Right atrium auricular region (tissue), 2 donors: ENCODE data around the gene ASPM. TPM values are rescaled to one million over a fixed set of nuclear protein-coding genes. Genes with fewer than 3 reads are reported as not detected.

Source experiments
- DNase-seq: peaks from one replicate; pipeline ENCODE4 v3.0.0-alpha.2; 2019; ENCODE audit warnings: low spot score
- H3K27ac ChIP-seq, 2 donors: fragments of 200-600 bp; sonication (generic); 1 replicate in 1 of 2; 2 replicates in 1 of 2; pipeline ENCODE4 v1.5.1; 2016 to 2019
- H3K27me3 ChIP-seq, 2 donors: fragments of 200-600 bp; sonication (generic); one replicate each; pipeline versions ENCODE4 v1.5.1 to v1.6.0; 2017 to 2019
- H3K36me3 ChIP-seq: fragments of 200-600 bp; sonication (generic); one replicate; pipeline ENCODE4 v1.5.1; 2016
- H3K4me1 ChIP-seq, 2 donors: fragments of 200-600 bp; sonication (generic); one replicate each; pipeline versions ENCODE4 v1.5.1 to v1.6.0; 2017 to 2019
- H3K4me3 ChIP-seq, 2 donors: fragments of 200-600 bp; sonication (generic); 1 replicate in 1 of 2; 2 replicates in 1 of 2; pipeline ENCODE4 v1.5.1; 2017 to 2019; ENCODE audit warnings: mild to moderate bottlenecking in 1 of 2, moderate library complexity in 1 of 2
- H3K9me3 ChIP-seq, 2 donors: fragments of 200-600 bp; sonication (generic); one replicate each; pipeline ENCODE4 v1.5.1; 2019
- CTCF ChIP-seq, 2 donors: fragments of 200-600 bp; sonication (generic); IDR thresholded peaks; one replicate each; pipeline ENCODE4 v1.5.1; 2019; ENCODE audit warnings: antibody characterized with exemption in 2 of 2
- total RNA-seq, 2 donors: library from RNA; depleted of rRNA; stranded (reverse); fragments of >200 nt; gene quantifications; one replicate each; pipeline ENCODE4 v1.1.0, GENCODE V29; 2016

The ASPM gene, protein sequence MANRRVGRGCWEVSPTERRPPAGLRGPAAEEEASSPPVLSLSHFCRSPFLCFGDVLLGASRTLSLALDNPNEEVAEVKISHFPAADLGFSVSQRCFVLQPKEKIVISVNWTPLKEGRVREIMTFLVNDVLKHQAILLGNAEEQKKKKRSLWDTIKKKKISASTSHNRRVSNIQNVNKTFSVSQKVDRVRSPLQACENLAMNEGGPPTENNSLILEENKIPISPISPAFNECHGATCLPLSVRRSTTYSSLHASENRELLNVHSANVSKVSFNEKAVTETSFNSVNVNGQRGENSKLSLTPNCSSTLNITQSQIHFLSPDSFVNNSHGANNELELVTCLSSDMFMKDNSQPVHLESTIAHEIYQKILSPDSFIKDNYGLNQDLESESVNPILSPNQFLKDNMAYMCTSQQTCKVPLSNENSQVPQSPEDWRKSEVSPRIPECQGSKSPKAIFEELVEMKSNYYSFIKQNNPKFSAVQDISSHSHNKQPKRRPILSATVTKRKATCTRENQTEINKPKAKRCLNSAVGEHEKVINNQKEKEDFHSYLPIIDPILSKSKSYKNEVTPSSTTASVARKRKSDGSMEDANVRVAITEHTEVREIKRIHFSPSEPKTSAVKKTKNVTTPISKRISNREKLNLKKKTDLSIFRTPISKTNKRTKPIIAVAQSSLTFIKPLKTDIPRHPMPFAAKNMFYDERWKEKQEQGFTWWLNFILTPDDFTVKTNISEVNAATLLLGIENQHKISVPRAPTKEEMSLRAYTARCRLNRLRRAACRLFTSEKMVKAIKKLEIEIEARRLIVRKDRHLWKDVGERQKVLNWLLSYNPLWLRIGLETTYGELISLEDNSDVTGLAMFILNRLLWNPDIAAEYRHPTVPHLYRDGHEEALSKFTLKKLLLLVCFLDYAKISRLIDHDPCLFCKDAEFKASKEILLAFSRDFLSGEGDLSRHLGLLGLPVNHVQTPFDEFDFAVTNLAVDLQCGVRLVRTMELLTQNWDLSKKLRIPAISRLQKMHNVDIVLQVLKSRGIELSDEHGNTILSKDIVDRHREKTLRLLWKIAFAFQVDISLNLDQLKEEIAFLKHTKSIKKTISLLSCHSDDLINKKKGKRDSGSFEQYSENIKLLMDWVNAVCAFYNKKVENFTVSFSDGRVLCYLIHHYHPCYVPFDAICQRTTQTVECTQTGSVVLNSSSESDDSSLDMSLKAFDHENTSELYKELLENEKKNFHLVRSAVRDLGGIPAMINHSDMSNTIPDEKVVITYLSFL (N-terminal part only)
- 1 to 10 TPM in 1 of 2 donors, under 1 TPM in 1; 0.20 to 2.4 TPM for total RNA-seq

DNA sequence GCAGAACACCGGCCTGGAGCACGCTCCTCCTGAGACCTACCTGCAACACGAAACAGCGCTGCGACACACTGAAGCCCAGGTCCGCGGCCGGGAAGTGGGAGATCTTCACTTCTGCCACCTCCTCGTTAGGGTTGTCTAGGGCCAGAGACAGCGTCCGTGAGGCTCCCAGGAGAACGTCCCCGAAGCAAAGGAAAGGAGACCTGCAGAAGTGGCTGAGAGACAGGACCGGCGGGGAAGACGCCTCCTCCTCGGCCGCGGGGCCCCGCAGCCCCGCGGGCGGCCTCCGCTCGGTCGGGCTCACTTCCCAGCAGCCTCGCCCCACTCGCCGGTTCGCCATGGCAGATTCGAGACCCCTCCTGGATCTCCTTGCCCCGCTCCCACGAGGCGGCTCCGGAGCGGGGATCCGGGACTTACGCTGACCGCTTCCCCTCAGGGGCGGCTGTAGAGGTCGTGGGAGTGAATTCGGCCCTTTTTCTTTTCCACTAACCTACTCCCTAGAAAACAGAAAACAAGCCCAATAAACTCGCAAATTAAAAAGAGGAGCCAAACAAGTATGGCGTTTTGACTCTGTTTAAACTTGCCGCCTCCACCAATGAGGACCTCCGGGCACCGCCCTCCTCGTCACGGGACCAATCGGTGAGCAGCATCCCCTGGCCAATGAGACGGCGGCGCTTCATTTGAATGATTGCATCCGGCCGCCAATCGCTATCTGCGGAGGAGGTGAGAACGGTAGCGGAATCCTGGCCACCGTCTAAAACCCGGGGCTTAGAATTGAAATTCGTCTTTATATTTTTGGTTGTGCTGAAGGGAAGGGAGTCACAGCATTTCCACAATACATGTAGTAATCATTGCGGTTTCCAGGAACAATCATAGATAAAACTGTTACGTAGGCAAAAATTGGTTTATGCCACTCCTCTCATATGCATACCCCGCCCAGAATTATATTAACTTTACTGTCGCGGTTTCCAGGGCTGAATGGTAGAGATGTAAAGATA is at the start of gene ASPM:
Gene ASPM, minus strand, starts transcription at position 569 of the 995 bp plus-strand sequence. Its CDS starts 232 bp downstream, at position 337.
- Histone ChIP-seq H3K9me3 (no peaks in the 10 kb centered on the region), H3K27me3 (no peaks in the 10 kb centered on the region), H3K4me1 (peaks cover 0 to 11% of the 10 kb centered on the region in 2 donors), H3K36me3 (no peaks in the 10 kb centered on the region), H3K4me3 (peak within 1 kb of the TSS; percentile 47 to 67), H3K27ac (peak within 1 kb of the TSS in 1 of 2 donors; percentile 2)
- DNase-seq: peak; percentile 95
- TF ChIP-seq CTCF (IDR thresholded peaks at IDR 0.05): no peak

DNA sequence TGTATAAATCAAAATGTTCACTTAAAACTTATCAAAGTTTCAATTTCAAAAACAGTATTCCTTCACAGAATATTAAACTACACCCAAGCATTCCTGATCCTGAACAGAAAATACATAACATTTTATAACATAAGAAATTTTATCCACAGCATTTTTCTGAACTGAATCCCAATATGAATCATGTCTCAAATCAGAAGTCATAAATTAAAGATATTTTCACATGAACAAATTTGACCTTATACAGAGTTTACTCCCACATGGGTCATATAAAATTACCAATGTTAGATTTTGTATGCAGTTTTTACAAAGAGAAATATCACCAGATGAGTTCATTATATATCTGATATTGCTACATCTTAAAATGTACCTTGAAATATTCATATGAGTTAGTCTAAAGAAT is 48.6 kb upstream of the ASPM start:
- no peaks in the 10 kb centered on the region for H3K9me3 ChIP-seq
- DNase-seq: no peak
- H3K36me3 ChIP-seq: no peaks in the 10 kb centered on the region
- TF ChIP-seq CTCF (IDR thresholded peaks at IDR 0.05): no peak
- no peak overlapping the region for H3K4me3 ChIP-seq
- H3K4me1 ChIP-seq: peaks cover 0 to 23% of the 10 kb centered on the region in 2 donors
- H3K27me3 ChIP-seq: no peaks in the 10 kb centered on the region
- no peak overlapping the region for H3K27ac ChIP-seq

DNA sequence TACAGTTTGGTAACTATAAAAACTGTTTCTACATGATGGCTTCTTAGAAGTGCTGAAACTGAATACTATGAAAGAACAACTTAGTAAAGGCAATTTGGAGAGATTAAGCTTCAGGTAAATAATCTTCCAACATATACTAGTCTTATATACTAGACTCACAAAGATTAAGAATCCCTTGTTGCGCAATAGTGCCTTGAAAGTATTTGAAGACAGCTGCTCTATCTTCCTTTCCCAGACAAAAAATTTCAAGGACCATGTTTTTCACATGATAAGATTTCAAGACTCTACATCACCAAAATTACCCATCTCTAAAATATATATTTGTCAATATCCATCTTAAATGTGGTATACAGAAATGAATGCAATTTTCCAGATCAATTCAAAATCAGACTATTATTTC is 37.7 kb upstream of the ASPM start:
- no peak for DNase-seq
- Histone ChIP-seq H3K9me3 (no peaks in the 10 kb centered on the region), H3K4me1 (no peaks in the 10 kb centered on the region), H3K36me3 (peaks cover 51% of the 10 kb centered on the region), H3K4me3 (no peak overlapping the region), H3K27me3 (no peaks in the 10 kb centered on the region), H3K27ac (no peak overlapping the region)
- no peak for TF ChIP-seq CTCF (IDR thresholded peaks at IDR 0.05)

DNA sequence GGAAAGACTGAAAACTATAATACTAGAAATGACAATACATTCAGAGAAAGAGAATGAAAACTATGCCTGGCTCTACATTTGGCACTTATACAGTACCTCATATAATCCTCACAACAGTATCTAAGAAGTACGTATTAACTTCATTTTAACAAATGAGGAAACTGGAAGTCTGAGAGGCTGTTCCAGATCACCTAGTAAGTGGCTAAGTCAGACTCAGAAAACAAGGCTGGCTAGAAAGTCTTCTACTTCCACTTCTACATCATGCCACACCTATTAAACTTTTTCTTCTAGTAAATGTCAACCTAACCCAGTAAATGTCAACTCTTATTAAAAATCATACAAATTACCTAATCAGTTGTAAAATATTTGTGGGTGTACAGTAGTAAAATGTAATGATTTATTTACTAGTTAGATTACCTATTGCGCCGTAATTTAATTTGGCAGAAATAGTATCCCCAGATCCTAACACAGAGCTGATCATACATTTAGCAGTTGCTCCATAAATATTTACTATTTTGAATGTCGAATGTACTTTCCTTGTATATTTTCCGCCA is 36.8 kb upstream of the ASPM start:
- no peak for DNase-seq
- H3K9me3 ChIP-seq: no peaks in the 10 kb centered on the region
- H3K27me3 ChIP-seq: no peaks in the 10 kb centered on the region
- H3K4me3 ChIP-seq: no peak overlapping the region
- no peaks in the 10 kb centered on the region for H3K4me1 ChIP-seq
- peaks cover 52% of the 10 kb centered on the region for H3K36me3 ChIP-seq
- TF ChIP-seq CTCF (IDR thresholded peaks at IDR 0.05): no peak
- H3K27ac ChIP-seq: no peak overlapping the region
